HTERT RPE-1 (cell line): ENCODE measurements around the gene CACNA1D.

Experiments used
- in situ Hi-C: fragments of 300-500 bp; cut with MboI; formaldehyde crosslinking; loops from 4 replicates; pipeline ENCODE4 v1.14.3; 2020; ENCODE audit warnings: low sequenced_read_pairs

Gene CACNA1D

GRCh38 chr3:53525765-53526703 lies 31.6 kb downstream of the CACNA1D start:
- in situ Hi-C loops: no loop called here

GRCh38 chr3:53526704-53527055 lies 32.3 kb downstream of the CACNA1D start:
- in situ Hi-C loops: no loop called here

GRCh38 chr3:53530205-53530604 lies 35.8 kb downstream of the CACNA1D start:
- in situ Hi-C loops: no loop called here

- in situ Hi-C loops: no loop called here
Measured at GRCh38 chr3:53531749-53532148, 37.3 kb downstream of the CACNA1D start.

- in situ Hi-C loops: no loop called here
Measured at GRCh38 chr3:53533472-53533871, 39.1 kb downstream of the CACNA1D start.

GRCh38 chr3:53534216-53534615 lies 39.8 kb downstream of the CACNA1D start:
- in situ Hi-C loops: no loop called here

GRCh38 chr3:53534676-53535400 lies 40.4 kb downstream of the CACNA1D start:
- in situ Hi-C loops: no loop called here

GRCh38 chr3:53536282-53536681 lies 41.9 kb downstream of the CACNA1D start:
- in situ Hi-C loops: no loop called here

- in situ Hi-C loops: no loop called here
Measured at GRCh38 chr3:53544357-53544756, 49.9 kb downstream of the CACNA1D start.

GRCh38 chr3:53545310-53545995 lies 51.0 kb downstream of the CACNA1D start:
- in situ Hi-C loops: no loop called here

- in situ Hi-C loops: no loop called here
Measured at GRCh38 chr3:53545996-53546359, 51.6 kb downstream of the CACNA1D start.

GRCh38 chr3:53547327-53547726 lies 52.9 kb downstream of the CACNA1D start:
- in situ Hi-C loops: no loop called here

- in situ Hi-C loops: no loop called here
Measured at GRCh38 chr3:53550005-53550620, 55.7 kb downstream of the CACNA1D start.

GRCh38 chr3:53551324-53551723 lies 56.9 kb downstream of the CACNA1D start:
- in situ Hi-C loops: no loop called here

GRCh38 chr3:53552730-53553129 lies 58.3 kb downstream of the CACNA1D start:
- in situ Hi-C loops: no loop called here

- in situ Hi-C loops: no loop called here
Measured at GRCh38 chr3:53553200-53553599, 58.8 kb downstream of the CACNA1D start.

- in situ Hi-C loops: no loop called here
Measured at GRCh38 chr3:53554559-53555067, 60.2 kb downstream of the CACNA1D start.

GRCh38 chr3:53555068-53555588 lies 60.7 kb downstream of the CACNA1D start:
- in situ Hi-C loops: no loop called here

- in situ Hi-C loops: no loop called here
Measured at GRCh38 chr3:53566461-53567145, 72.2 kb downstream of the CACNA1D start.

- in situ Hi-C loops: no loop called here
Measured at GRCh38 chr3:53570081-53570480, 75.7 kb downstream of the CACNA1D start.
